RWPE2 (cell line): ENCODE results near the gene PAX8.
"Not testable (repeated sequence)": the region's sequence is repeated elsewhere in the genome, so short reads cannot be mapped to it uniquely, and the experiment has no call there.

Source experiments
- ATAC-seq: fragments of 200-7000 bp; cut with Tn5 transposase; 3 replicates; pipeline ENCODE4 v1.9.1; 2021; ENCODE audit warnings: low read depth
- DNase-seq: peaks from one replicate; pipeline ENCODE4 v3.0.0-alpha.2; 2020; ENCODE audit warnings: low spot score
- H3K27ac ChIP-seq: fragments of 450-650 bp; 2 replicates; pipeline ENCODE4 v1.5.1; 2017; ENCODE audit warnings: mild to moderate bottlenecking; ENCODE audit not compliant: poor library complexity, severe bottlenecking
- H3K27me3 ChIP-seq: fragments of 250-450 bp; sonication (Bioruptor Pico); 2 replicates; pipeline ENCODE4 v1.5.1; 2021; ENCODE audit warnings: mild to moderate bottlenecking, moderate library complexity; ENCODE audit not compliant: insufficient read depth, poor library complexity, severe bottlenecking
- H3K36me3 ChIP-seq: fragments of 250-450 bp; sonication (Bioruptor Pico); 2 replicates; pipeline ENCODE4 v1.5.1; 2020; ENCODE audit warnings: low read depth, mild to moderate bottlenecking, moderate library complexity
- H3K4me1 ChIP-seq: fragments of 250-450 bp; sonication (Bioruptor Pico); 2 replicates; pipeline ENCODE4 v1.5.1; 2021; ENCODE audit warnings: mild to moderate bottlenecking, moderate library complexity; ENCODE audit not compliant: insufficient read depth, poor library complexity, severe bottlenecking
- H3K4me3 ChIP-seq: fragments of 250-450 bp; sonication (Bioruptor Pico); 2 replicates; pipeline ENCODE4 v1.5.1; 2021; ENCODE audit warnings: mild to moderate bottlenecking, moderate library complexity; ENCODE audit not compliant: severe bottlenecking
- H3K9me3 ChIP-seq: fragments of 250-450 bp; sonication (Bioruptor Pico); 2 replicates; pipeline ENCODE4 v1.5.1; 2021; ENCODE audit warnings: mild to moderate bottlenecking, moderate library complexity; ENCODE audit not compliant: severe bottlenecking
- CTCF ChIP-seq: fragments of 450-650 bp; IDR thresholded peaks from one replicate; pipeline ENCODE4 v1.5.1; 2017; ENCODE audit warnings: mild to moderate bottlenecking, moderate library complexity; ENCODE audit not compliant: poor library complexity, severe bottlenecking

The PAX8 gene

GRCh38 chr2:113305146-113305545 lies 26.4 kb upstream of the PAX8 start:
- Histone ChIP-seq H3K4me1 (peaks cover 10% of the 10 kb centered on the region), H3K9me3 (no peaks in the 10 kb centered on the region), H3K36me3 (no peaks in the 10 kb centered on the region), H3K27me3 (no peaks in the 10 kb centered on the region), H3K4me3 (no peak overlapping the region), H3K27ac (no peak overlapping the region)
- no peak for DNase-seq
- ATAC-seq = peak; percentile 61
- TF ChIP-seq CTCF = no peak

GRCh38 chr2:113304702-113305101 lies 26.0 kb upstream of the PAX8 start:
- Histone ChIP-seq H3K4me3 (no peak overlapping the region), H3K27me3 (no peaks in the 10 kb centered on the region), H3K4me1 (peaks cover 5% of the 10 kb centered on the region), H3K9me3 (no peaks in the 10 kb centered on the region), H3K27ac (no peak overlapping the region), H3K36me3 (no peaks in the 10 kb centered on the region)
- no peak for DNase-seq
- TF ChIP-seq CTCF = no peak
- no peak for ATAC-seq

- not testable (repeated sequence) for H3K27ac ChIP-seq, H3K9me3 ChIP-seq, H3K27me3 ChIP-seq, ATAC-seq, H3K36me3 ChIP-seq, H3K4me3 ChIP-seq, DNase-seq, H3K4me1 ChIP-seq
Measured at GRCh38 chr2:113302216-113302980, 23.7 kb upstream of the PAX8 start.

- H3K27ac ChIP-seq = no peak overlapping the region
- H3K9me3 ChIP-seq = no peaks in the 10 kb centered on the region
Measured at GRCh38 chr2:113300281-113300680, 21.6 kb upstream of the PAX8 start.

GRCh38 chr2:113298176-113298575 lies 19.5 kb upstream of the PAX8 start:
- H3K27me3 ChIP-seq = no peaks in the 10 kb centered on the region
- no peak for ATAC-seq
- no peak for TF ChIP-seq CTCF

More at GRCh38 chr2:113300281-113300680, 21.6 kb upstream of the PAX8 start:
- Histone ChIP-seq H3K4me3 (no peak overlapping the region), H3K36me3 (no peaks in the 10 kb centered on the region), H3K4me1 (peaks cover 4% of the 10 kb centered on the region), H3K27me3 (no peaks in the 10 kb centered on the region)
- TF ChIP-seq CTCF = no peak
- ATAC-seq (no peak), DNase-seq (no peak)

GRCh38 chr2:113297590-113297989 lies 18.9 kb upstream of the PAX8 start:
- H3K4me1 ChIP-seq, H3K27me3 ChIP-seq, H3K27ac ChIP-seq, H3K36me3 ChIP-seq, ATAC-seq, H3K9me3 ChIP-seq, H3K4me3 ChIP-seq, DNase-seq: not testable (repeated sequence)

More at GRCh38 chr2:113298176-113298575, 19.5 kb upstream of the PAX8 start:
- Histone ChIP-seq H3K36me3 (no peaks in the 10 kb centered on the region), H3K4me1 (no peaks in the 10 kb centered on the region), H3K4me3 (no peak overlapping the region), H3K9me3 (no peaks in the 10 kb centered on the region), H3K27ac (no peak overlapping the region)
- no peak for DNase-seq
